K562 (cell line): ENCODE data around the gene KCTD13. TPM values are rescaled to one million over a fixed set of nuclear protein-coding genes. Genes with fewer than 3 reads are reported as not detected.

ENCODE experiments used
- CCNT2 ChIP-seq: IDR thresholded peaks from 2 replicates; pipeline ENCODE4 v1.6.1; 2011; ENCODE audit warnings: borderline replicate concordance, low read depth, mild to moderate bottlenecking, moderate library complexity, mixed read lengths, low read length; ENCODE audit not compliant: insufficient read length; ENCODE audit errors: extremely low read depth
- CREB1 ChIP-seq, 2 experiments: sonication (generic) in 1 of 2; formaldehyde crosslinking in 1 of 2; IDR thresholded peaks; 2 replicates each; pipeline versions ENCODE4 v1.6.1 to v1.8.0; 2012 to 2022; ENCODE audit warnings: inconsistent platforms in 1 of 2, mild to moderate bottlenecking in 1 of 2, missing genetic modification reagents in 1 of 2, moderate library complexity in 1 of 2
- GABPB1 ChIP-seq: sonication (generic); formaldehyde crosslinking; IDR thresholded peaks from 2 replicates; pipeline ENCODE4 v1.8.0; 2022; ENCODE audit warnings: mild to moderate bottlenecking, missing genetic modification reagents
- HNRNPL ChIP-seq: fragments of 200-400 bp; formaldehyde crosslinking; IDR thresholded peaks from 2 replicates; pipeline ENCODE4 v1.6.1; 2017; ENCODE audit warnings: low read depth, mild to moderate bottlenecking, low read length
- NCOA2 ChIP-seq, 2 experiments: fragments of 450-650 bp; IDR thresholded peaks; 2 replicates each; pipeline ENCODE4 v1.6.1; 2018; ENCODE audit warnings: mild to moderate bottlenecking in 2 of 2, moderate library complexity in 1 of 2; ENCODE audit not compliant: partially characterized antibody in 2 of 2
- NFYB ChIP-seq: IDR thresholded peaks from 2 replicates; pipeline ENCODE4 v1.6.1; 2011; ENCODE audit warnings: mild to moderate bottlenecking, moderate library complexity; ENCODE audit not compliant: insufficient read length; ENCODE audit errors: extremely low read depth
- NR2C2 ChIP-seq, 2 experiments: fragments of 200-800 bp in 1 of 2; sonication (Bioruptor generic) in 1 of 2; sonication (generic) in 1 of 2; formaldehyde crosslinking in 1 of 2; IDR thresholded peaks; 2 replicates each; pipeline versions ENCODE4 v1.6.1 to v1.8.0; 2016 to 2022; ENCODE audit warnings: mild to moderate bottlenecking in 1 of 2, missing compliant biosample characterization in 1 of 2, missing genetic modification characterization in 1 of 2, missing genetic modification reagents in 1 of 2
- PHTF2 ChIP-seq: fragments of 250-450 bp; sonication (Bioruptor Pico); IDR thresholded peaks from 2 replicates; pipeline ENCODE4 v1.5.0; 2021; ENCODE audit warnings: mild to moderate bottlenecking
- RBM39 ChIP-seq: fragments of 200-400 bp; formaldehyde crosslinking; optimal IDR thresholded peaks from 2 replicates; pipeline ENCODE3; 2018; ENCODE audit warnings: low read depth, low read length
- SIN3B ChIP-seq: fragments of 450-650 bp; IDR thresholded peaks from 2 replicates; pipeline ENCODE4 v1.6.1; 2017; ENCODE audit warnings: low read depth, mild to moderate bottlenecking, moderate library complexity
- SP1 ChIP-seq: sonication (generic); formaldehyde crosslinking; IDR thresholded peaks from 2 replicates; pipeline ENCODE4 v1.8.1; 2022; ENCODE audit warnings: mild to moderate bottlenecking, missing genetic modification reagents
- TAF1 ChIP-seq: IDR thresholded peaks from 2 replicates; pipeline ENCODE4 v1.6.1; 2011; ENCODE audit warnings: mild to moderate bottlenecking, low read length, moderate library complexity; ENCODE audit not compliant: insufficient read depth, control insufficient read depth, severe bottlenecking; ENCODE audit errors: extremely low read depth
- TEAD4 ChIP-seq, 2 experiments: sonication (generic) in 1 of 2; formaldehyde crosslinking in 1 of 2; IDR thresholded peaks; 2 replicates each; pipeline versions ENCODE4 v1.6.1 to v1.8.0; 2012 to 2022; ENCODE audit warnings: borderline replicate concordance in 1 of 2, inconsistent platforms in 1 of 2, low read length in 1 of 2, mild to moderate bottlenecking in 1 of 2, missing genetic modification reagents in 1 of 2
- polyA plus RNA-seq, 8 experiments: library from polyadenylated mRNA; depleted of rRNA in 4 of 8; stranded (reverse) in 5 of 8; unstranded in 3 of 8; fragments of >200 nt; fragmentation: Nextera tagmentation in 2 of 8; fragmentation: Illumina TruSeq in 1 of 8; extraction: Ambion mirVana in 2 of 8; extraction: Trizol in 1 of 8; gene quantifications; 2 replicates each; pipeline versions ENCODE4 v1.2.1 to v1.2.3, GENCODE V29; 2011 to 2014; ENCODE audit warnings: inconsistent platforms in 1 of 8, missing spikeins in 1 of 8
- total RNA-seq, 7 experiments: library from RNA; depleted of rRNA in 6 of 7; stranded (reverse); fragments of >200 nt in 6 of 7; fragmentation: Illumina TruSeq in 2 of 7; extraction: Trizol in 2 of 7; gene quantifications; 2 replicates each; pipeline versions ENCODE4 v1.2.1 to v1.2.3, GENCODE V29; 2011 to 2021; ENCODE audit warnings: low replicate concordance in 1 of 7
- TF ChIP-seq, protein P1 (sequence below), 2 experiments: fragments of 450-650 bp; conservative IDR thresholded peaks; 2 replicates each; pipeline ENCODE4 v1.6.1; 2017; ENCODE audit warnings: mild to moderate bottlenecking in 2 of 2, moderate library complexity in 2 of 2
- TF ChIP-seq, protein P2 (sequence below): fragments of 450-650 bp; IDR thresholded peaks from 2 replicates; pipeline ENCODE4 v1.7.1; 2018; ENCODE audit warnings: mild to moderate bottlenecking, low read depth; ENCODE audit not compliant: partially characterized antibody
- TF ChIP-seq, protein P3 (sequence below): fragments of 450-650 bp; formaldehyde crosslinking; IDR thresholded peaks from 2 replicates; pipeline ENCODE4 v1.4.0; 2020; ENCODE audit warnings: mild to moderate bottlenecking
- TF ChIP-seq, protein P4 (sequence below): fragments of 250-450 bp; sonication (Bioruptor Pico); IDR thresholded peaks from 2 replicates; pipeline ENCODE4 v1.6.1; 2021; ENCODE audit warnings: mild to moderate bottlenecking

KCTD13 gene
- total and polyA plus RNA-seq, 9 of the 15 experiments (the other 6 are each of a cell fraction or from before 2014, with no cell fraction given) = 1.0 to 20.6 (median 9.8) TPM

DNA sequence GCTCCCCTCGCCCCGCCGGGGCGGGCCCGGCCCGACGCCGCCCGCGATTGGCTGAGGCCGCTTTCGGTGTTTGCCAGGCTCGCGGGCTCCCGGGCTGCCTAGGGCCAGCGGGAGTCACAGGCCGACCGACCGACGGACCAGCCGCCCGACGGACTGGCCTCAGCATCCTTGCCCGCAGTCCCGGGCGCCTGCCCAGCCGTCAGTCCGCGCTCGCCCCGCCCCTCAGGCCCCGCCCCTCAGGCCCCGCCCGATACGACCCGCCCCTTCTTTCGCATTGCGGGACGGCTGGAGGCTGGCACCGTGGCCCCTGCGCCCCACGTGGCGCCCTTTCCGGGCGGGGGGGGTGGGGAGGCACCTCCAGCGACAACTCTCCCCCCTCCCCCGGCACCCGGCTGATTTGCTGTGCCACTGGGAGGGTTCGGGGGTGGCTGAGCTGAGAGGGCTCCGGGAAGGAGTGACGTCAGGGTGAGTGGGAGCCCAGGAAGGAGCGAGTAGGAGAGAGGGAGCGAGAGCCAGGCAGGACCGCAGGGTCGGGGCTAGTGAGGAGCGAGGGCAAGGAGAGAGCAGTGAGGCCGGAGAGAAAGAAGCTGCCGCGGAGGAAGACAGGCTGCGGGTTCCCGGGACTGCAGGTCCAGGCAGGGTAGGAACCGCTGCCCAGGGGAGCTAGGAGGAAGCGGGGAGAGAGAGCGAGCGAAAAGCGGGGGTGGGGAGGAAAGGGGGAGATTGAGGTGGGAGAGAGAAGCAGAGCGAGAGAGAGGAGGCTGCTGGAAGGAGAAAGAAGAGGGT, 25.7 kb downstream of the KCTD13 start, which contains the start of gene ASPHD1 (continued):
- TF ChIP-seq HNRNPL = 0 out of 2 replicates have a peak, but pooled peaks have one; percentile 47
- TF ChIP-seq, protein P1, sequence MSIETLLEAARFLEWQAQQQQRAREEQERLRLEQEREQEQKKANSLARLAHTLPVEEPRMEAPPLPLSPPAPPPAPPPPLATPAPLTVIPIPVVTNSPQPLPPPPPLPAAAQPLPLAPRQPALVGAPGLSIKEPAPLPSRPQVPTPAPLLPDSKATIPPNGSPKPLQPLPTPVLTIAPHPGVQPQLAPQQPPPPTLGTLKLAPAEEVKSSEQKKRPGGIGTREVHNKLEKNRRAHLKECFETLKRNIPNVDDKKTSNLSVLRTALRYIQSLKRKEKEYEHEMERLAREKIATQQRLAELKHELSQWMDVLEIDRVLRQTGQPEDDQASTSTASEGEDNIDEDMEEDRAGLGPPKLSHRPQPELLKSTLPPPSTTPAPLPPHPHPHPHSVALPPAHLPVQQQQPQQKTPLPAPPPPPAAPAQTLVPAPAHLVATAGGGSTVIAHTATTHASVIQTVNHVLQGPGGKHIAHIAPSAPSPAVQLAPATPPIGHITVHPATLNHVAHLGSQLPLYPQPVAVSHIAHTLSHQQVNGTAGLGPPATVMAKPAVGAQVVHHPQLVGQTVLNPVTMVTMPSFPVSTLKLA (conservative IDR thresholded peaks at IDR 0.05) = peak in 1 of 2 experiments; percentile 60; a peak in 3 of 4 replicates
- TF ChIP-seq CREB1 (IDR thresholded peaks at IDR 0.05) = no peak
- peak; percentile 56; the same call in 1 of the 2 replicates for TF ChIP-seq CREB1 (CRISPR knock-in tag; IDR thresholded peaks at IDR 0.05)
- 0 out of 2 replicates have a peak, but pooled peaks have one; percentile 66 for TF ChIP-seq NR2C2 (CRISPR knock-in tag; IDR thresholded peaks at IDR 0.05)
- TF ChIP-seq NR2C2 (tag; IDR thresholded peaks at IDR 0.05) = no peak
- TF ChIP-seq TAF1 = no peak
- TF ChIP-seq RBM39 = no peak
- TF ChIP-seq TEAD4 (IDR thresholded peaks at IDR 0.05; ENCODE audit: low read length) = no peak
- peak; percentile 52; the same call in 1 of the 2 replicates for TF ChIP-seq TEAD4 (CRISPR knock-in tag; IDR thresholded peaks at IDR 0.05; ENCODE audit: borderline replicate concordance)
- no peak for TF ChIP-seq PHTF2 (CRISPR knock-in tag)
- TF ChIP-seq, protein P2, sequence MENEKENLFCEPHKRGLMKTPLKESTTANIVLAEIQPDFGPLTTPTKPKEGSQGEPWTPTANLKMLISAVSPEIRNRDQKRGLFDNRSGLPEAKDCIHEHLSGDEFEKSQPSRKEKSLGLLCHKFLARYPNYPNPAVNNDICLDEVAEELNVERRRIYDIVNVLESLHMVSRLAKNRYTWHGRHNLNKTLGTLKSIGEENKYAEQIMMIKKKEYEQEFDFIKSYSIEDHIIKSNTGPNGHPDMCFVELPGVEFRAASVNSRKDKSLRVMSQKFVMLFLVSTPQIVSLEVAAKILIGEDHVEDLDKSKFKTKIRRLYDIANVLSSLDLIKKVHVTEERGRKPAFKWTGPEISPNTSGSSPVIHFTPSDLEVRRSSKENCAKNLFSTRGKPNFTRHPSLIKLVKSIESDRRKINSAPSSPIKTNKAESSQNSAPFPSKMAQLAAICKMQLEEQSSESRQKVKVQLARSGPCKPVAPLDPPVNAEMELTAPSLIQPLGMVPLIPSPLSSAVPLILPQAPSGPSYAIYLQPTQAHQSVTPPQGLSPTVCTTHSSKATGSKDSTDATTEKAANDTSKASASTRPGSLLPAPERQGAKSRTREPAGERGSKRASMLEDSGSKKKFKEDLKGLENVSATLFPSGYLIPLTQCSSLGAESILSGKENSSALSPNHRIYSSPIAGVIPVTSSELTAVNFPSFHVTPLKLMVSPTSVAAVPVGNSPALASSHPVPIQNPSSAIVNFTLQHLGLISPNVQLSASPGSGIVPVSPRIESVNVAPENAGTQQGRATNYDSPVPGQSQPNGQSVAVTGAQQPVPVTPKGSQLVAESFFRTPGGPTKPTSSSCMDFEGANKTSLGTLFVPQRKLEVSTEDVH = no peak
- TF ChIP-seq SP1 (CRISPR knock-in tag) = peak; percentile 74
- TF ChIP-seq, protein P3, sequence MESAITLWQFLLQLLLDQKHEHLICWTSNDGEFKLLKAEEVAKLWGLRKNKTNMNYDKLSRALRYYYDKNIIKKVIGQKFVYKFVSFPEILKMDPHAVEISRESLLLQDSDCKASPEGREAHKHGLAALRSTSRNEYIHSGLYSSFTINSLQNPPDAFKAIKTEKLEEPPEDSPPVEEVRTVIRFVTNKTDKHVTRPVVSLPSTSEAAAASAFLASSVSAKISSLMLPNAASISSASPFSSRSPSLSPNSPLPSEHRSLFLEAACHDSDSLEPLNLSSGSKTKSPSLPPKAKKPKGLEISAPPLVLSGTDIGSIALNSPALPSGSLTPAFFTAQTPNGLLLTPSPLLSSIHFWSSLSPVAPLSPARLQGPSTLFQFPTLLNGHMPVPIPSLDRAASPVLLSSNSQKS (CRISPR knock-in tag) = no peak
- peak; percentile 43 for TF ChIP-seq CCNT2
- TF ChIP-seq SIN3B = 0 out of 2 replicates have a peak, but pooled peaks have one; percentile 19
- TF ChIP-seq, protein P4, sequence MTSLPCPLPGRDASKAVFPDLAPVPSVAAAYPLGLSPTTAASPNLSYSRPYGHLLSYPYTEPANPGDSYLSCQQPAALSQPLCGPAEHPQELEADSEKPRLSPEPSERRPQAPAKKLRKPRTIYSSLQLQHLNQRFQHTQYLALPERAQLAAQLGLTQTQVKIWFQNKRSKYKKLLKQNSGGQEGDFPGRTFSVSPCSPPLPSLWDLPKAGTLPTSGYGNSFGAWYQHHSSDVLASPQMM (CRISPR knock-in tag) = no peak
- TF ChIP-seq NFYB = peak; percentile 14
- TF ChIP-seq GABPB1 (CRISPR knock-in tag) = 0 out of 2 replicates have a peak, but pooled peaks have one; percentile 37
- no peak for TF ChIP-seq NCOA2 (IDR thresholded peaks at IDR 0.05; ENCODE audit: partially characterized antibody in 2 of 2)
